HG03280 (cell line): ENCODE measurements around the gene ANAPC2.

Source experiments
- ATAC-seq: cut with Tn5 transposase; IDR thresholded peaks from one replicate; pipeline ENCODE4 v1.9.1; 2021; ENCODE audit warnings: mild to moderate bottlenecking, moderate library complexity; ENCODE audit not compliant: unreplicated experiment

The ANAPC2 gene

DNA sequence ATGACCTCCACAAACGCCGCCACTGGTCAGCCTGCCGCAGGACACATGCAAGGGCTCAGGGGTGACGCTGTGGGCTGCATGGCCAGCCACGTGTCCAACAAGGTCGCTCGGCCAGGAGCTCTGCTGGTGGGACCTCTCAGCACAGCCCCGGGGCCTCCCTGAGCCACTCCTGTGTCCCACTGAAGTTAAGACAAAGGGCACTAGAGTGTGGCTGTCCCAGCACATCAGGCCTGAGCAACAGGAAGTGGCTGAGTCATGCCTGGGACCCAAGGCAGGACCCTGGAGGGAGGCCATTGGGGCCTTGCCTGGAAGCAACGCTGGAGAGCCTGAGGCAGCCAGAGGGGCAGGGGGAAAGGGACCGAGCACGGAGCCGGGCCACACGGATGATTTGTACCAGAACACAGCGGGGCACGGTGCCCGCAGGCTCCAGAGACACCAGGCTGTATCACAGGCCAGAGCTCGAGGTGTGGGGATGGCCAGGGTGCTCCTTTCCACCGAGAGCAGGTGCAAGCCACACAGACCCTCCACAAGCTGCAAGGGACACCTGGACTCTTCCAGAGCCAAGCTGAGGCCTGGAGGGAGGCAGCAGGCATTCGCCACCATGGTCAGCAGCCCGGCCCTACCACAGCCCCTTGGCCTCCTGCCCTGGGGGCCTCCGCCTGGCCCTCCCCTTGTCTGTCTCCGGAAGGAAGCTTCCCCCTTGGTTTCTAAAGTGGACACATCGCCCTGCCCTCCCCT is 10.0 kb downstream of the ANAPC2 start:
- ATAC-seq: no peak

DNA sequence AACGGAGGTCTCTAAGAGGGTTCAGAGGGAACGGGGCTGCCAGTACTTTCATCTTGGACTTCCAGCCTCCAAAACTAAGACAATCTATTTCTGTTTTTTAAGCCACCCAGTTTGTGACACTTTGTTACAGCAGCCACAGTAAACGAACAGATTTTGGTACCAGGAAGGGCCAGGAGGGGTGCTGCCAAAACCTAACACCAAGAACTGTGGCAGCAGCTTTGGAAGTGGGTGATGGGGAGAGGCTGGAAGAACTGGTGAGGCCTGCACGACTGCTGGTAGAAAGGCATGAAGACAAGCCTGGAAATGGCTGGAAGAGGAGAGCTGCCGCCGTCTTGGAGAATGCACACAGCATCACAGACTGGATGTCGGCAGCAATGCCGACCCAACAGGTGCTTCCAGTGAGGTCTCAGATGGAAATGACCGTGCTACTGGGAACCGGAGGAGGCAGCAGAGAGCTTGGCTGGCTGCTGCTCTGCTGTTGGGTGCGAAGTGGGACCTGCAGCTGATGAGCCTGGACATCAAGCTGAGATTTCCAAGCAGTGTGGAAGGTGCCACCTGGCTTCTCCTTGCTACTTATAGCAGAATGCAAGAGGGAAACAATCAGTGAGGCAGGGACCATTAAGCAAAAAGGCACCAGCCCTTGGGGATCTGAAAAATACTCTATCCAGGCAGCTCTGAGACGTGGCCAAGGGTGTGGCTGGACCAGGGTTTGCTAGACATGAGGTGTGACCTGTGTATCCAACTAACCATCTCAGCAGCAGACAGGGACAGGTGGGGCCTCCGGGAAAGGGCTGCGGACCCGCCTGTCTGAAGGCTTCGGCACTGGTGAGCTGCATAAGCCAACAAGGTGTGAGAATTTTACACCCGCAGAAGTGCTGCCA is 11.8 kb downstream of the ANAPC2 start:
- no peak for ATAC-seq

DNA sequence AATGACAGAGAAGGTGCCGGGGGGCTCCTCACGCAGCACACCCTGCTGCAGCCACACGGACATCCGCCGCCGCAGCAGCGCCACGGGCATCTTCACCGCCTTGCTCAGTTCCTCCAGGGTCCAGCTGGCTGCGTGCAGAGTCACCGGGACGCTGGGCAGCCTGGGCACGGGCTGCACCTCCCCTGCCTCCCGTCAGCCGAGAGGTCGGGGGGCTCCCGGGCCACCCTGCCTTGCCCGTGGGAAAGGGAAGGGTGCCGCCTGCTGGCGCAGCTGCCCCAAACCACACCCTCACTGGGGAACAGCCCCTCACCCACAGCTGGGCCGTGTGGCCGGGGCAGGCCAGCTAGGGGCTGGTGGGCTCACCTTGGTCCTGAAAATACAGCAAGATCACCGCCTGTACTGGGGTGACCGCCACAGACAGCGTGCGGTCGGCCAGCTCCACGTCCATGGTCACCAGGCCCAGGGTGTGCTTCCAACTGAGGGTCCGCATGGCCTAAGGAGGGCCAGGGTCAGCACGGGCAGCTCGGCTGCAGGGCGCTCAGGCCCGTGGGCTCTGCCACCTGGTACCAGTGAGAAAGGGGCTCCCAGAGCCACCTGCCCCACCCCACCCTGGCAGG is 12.9 kb downstream of the ANAPC2 start:
- no peak for ATAC-seq

DNA sequence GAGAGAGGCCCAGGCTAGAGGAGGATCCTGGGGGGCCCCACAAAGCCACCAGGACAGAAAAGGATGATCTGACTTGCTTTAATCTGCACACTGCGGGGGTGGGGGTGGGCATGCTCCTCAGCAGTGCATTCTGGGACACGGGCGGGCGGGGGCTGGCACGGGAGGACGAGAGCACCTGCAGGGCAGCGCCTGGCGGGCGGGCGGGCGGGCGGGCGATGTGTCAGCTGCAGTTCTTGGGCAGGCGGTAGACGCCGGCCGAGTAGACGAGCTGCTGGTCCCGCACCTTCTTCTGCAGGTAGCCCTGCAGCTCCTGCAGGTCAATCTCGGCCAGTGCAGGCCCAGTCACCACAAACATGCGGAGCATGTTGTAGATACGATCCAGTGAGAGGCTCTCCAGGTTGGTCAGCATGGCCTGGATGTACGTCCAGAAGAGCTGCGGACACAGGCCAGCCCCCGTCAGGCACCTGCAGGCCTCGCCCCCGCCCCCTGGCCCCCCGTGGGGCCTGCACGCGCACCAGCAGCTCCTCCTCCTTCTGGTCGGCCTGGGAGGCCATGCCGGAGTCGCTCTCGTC is 13.6 kb downstream of the ANAPC2 start:
- no peak for ATAC-seq

DNA sequence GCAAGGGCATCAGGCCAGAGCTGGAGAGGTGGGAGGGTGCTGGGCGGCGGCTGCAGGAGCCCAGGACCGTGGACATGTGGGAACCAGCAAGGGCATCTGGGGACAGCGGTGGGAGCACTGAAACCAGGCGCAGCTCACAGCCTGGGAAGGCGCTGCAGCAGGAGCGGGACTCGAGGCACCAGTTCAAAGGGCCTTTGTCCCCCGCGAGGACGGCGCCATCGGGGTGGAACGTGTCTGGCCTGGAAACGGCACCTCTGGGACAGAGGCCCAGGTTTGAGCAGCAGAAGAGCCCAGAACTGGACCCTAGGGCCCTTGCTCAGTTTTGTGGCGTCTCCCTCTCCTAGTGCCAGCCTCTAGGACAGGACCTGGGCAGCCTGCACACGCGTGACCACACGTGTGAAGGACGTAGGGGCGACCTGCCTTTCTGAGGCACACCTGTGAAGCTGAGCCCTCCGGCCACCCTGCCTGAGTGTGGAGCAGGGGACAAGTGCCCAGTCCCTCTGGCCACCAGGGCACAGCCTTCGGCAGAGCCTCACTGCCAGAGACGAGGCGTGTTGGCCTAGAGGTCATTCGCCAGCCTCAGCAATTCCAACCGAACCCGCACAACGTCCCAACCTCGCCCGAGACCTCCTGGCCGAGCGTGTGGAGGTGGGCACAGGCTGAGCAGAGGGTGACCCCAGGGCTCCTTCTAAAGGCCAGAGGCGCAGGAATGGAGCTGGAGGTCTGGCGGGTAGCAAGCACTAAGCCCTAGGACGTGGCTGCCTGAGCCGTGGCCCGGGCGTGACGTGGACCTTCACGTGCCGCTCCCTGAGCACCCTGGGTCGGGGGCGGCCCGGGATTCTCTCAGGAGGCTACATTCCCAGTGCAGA is 14.3 kb downstream of the ANAPC2 start:
- no peak for ATAC-seq

DNA sequence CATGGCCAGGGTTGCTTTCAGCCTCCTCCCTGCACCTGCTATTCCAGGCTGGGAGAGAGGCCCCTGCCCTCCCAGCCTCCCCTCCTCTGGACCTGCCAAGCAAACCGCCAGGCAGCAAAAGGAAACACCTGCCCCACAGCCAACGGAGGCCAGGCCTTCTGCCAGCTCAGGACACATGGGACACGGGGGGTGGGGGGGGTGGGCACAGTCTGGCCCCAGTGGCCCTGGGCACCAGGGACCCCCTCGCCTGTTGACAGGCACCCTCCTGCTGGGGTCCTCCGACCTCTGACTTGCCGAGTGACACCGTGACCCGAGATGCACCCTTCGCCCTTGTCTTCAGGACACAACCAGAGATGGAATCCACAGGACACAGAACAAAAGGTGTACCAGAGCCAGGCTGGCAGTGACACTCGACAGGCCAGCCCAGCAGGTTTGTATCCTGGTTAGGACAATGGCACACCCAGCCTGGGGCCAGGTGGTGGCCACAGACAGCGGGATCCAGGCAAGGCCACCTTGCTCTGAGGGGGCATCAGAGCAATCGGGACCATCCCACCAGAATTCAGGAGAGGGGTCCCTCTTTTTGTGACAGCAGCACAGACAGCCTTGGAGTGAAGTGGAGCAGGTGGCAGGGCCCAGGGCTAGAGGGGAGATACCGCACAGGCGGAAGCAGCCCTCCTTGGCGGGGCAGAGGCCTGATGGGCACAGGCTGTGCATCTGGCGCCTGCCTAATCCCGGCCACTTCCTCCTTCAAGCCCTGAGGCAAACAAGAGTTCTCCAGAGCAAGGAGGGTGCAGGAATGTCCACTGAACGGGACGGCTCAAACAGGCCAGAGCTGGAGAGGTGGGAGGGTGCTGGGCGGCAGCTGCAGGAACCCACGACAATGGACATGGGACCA is 15.2 kb downstream of the ANAPC2 start:
- ATAC-seq: no peak

DNA sequence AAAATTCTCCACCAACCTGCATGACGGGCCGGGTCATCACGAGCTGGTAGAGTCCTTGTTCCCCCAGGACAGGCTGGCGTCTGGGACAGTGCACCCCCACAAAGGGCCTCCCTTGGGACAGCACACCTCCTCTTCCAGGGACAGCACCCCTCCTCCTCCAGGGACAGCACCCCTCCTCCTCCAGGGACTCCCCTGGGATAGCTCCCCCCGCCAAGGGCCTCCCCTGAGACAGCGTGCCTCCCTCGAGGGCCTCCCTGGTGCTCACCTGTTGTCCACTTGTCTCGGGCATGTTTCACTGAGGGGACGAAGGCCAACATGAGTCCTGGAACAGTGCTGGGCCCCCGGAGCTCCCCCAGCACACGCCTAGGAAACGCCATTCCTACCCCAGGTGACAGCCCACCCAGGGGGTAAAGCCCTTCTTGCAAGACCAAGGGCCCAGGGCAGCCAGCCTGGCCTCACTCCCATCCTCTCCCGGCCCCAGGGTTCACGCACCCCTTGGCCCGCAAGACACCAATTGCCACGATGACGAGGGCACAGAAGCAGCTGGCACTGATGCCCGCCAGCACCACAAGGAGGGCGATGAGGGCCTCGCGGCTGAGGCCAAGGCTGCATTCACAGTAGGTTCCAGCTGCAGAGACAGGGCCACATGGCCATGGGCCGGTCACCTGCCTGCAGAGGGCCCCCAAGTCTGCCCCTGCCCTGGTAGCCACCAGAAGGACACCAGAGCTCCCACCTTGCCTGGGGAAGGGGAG is 17.0 kb downstream of the ANAPC2 start:
- ATAC-seq: no peak

DNA sequence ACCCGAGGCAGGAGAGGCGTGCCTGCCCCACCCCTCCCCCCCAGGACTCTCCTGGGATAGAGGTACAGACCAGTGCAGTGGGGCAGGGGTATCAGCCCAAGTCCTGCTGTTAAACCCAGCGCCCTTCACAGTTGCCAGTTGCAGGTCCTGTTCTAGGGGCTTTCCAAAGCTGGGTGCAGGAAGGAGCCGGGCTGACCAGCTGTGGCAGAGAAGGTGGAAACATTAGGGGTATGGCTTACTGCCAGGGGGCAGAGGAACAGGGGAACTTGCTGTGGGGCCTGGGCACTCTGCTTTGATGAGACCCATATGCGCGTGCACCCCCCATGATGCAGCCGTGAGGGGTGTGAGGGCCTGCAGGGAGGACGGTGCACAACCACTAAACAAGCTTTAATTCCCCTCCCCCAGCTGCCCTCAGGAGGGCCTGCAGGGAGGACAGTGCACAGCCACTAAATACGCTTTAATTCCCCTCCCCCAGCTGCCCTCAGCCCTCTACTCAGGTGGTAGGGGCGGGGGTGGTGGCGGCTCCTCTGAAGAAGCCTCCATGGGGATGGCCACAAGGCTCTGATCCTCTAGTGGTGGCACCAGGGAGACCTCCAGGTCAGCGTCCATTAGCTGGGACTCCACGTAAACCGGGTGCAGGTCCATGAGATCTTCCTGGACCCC is 17.7 kb downstream of the ANAPC2 start:
- no peak for ATAC-seq

DNA sequence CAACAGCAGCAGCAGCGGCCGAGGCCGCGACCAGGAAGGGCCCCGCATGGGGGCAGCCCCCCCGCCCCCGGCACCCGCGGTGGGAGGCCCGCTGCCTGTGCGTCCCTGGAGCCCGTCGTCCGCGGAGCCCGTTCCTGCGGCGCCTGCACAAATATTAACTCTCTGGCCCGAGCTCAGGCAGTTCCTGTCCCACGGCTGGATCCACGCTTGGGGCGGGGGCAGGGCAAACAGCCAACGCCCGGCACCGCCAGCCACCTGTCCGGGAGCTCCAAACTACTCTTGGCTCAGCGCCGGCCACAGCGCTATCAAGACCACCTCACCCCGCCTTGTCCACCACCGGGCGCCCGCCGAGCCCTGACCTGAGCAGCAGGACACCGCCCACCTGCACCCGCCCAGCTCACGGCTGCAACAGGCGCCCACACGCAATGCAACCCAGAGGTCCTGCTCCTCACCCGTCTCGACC is 18.4 kb downstream of the ANAPC2 start, which contains the start of gene LRRC26:
Gene LRRC26 (minus strand): TSS at position 156 of the 463 bp plus-strand sequence. CDS start 108 bp downstream, at position 48.
- no peak for ATAC-seq

DNA sequence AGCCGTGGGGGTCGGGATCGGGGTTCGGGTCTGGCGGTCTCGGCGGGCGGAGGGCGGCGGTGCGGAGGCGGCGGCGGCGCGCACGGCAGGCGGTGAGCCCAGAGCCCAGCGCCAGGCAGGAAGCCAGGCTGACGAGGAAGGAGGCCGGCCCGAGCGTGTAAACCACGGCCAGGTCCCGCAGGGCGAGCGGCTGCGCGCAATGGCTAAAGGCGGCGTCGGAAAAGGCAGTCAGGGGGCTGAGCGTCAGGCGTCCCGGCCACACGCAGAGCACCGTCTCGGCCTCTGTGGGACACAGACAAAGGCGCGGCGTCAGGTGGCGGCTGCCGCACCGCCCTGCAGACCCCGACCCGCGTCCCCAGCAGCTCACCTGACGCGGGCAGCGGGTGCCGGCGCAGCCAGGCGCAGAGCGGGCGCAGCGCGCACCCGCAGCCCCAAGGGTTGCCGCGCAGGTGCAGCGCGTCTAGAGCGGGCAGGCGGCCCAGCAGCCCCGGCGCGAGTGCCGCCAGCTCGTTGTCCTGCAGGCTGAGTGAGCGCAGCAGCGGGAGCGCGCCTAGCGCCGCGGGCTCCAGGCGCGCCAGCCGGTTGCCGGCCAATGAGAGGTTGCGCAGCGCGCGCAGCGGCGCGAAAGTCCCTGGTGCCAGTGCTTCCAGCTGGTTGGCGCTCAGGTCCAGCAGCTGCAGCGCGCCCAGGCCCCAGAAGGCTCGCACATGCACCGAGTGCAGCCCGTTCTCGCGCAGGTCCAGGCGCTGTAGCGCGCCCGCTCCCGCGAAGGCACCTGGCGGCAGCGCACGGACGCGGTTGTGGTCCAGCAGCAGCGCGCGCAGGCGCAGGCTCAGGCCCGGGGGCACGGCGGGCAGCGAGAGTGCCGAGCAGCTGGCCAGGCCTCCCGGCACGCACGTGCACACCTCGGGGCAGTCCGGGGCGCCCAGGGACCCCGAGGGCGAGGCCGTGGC is 19.2 kb downstream of the ANAPC2 start:
- no peak for ATAC-seq

DNA sequence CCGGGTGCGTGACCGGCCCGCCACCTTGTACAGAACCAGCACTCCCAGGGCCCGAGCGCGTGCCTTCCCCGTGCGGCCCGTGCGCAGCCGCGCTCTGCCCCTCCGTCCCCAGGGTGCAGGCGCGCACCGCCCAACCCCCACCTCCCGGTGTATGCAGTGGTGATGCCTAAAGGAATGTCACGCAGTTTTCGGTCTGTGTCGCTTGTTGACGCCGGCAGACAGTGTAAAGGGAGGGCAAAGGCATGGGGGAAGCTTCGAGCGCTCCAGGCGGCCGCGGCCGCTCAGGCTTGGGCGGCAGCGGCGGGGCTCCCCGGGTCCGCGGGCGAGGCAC is 19.8 kb downstream of the ANAPC2 start:
- ATAC-seq: no peak

DNA sequence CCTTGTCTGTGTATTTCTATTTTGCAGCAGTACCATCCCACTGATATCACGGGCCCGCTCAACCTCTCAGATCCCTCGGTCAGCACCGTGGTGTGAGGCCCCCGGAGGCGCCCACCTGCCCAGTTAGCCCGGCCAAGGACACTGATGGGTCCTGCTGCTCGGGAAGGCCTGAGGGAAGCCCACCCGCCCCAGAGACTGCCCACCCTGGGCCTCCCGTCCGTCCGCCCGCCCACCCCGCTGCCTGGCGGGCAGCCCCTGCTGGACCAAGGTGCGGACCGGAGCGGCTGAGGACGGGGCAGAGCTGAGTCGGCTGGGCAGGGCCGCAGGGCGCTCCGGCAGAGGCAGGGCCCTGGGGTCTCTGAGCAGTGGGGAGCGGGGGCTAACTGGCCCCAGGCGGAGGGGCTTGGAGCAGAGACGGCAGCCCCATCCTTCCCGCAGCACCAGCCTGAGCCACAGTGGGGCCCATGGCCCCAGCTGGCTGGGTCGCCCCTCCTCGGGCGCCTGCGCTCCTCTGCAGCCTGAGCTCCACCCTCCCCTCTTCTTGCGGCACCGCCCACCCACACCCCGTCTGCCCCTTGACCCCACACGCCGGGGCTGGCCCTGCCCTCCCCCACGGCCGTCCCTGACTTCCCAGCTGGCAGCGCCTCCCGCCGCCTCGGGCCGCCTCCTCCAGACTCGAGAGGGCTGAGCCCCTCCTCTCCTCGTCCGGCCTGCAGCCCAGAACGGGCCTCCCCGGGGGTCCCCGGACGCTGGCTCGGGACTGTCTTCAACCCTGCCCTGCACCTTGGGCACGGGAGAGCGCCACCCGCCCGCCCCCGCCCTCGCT is 20.4 kb downstream of the ANAPC2 start:
- no peak for ATAC-seq

DNA sequence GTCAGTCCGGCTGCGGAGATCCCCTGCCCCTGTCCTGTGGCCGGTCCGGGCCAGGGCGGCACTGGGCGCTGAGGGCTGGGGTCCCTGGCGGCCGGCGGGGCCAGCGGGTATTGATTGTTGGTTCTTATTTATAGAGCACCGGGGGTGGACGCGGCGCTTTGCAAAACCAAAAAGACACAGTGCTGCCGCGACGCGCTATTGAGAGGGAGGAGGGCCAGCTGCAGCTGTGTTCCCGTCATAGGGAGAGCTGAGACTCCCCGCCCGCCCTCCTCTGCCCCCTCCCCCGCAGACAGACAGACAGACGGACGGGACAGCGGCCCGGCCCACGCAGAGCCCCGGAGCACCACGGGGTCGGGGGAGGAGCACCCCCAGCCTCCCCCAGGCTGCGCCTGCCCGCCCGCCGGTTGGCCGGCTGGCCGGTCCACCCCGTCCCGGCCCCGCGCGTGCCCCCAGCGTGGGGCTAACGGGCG is 21.0 kb downstream of the ANAPC2 start:
- no peak for ATAC-seq

DNA sequence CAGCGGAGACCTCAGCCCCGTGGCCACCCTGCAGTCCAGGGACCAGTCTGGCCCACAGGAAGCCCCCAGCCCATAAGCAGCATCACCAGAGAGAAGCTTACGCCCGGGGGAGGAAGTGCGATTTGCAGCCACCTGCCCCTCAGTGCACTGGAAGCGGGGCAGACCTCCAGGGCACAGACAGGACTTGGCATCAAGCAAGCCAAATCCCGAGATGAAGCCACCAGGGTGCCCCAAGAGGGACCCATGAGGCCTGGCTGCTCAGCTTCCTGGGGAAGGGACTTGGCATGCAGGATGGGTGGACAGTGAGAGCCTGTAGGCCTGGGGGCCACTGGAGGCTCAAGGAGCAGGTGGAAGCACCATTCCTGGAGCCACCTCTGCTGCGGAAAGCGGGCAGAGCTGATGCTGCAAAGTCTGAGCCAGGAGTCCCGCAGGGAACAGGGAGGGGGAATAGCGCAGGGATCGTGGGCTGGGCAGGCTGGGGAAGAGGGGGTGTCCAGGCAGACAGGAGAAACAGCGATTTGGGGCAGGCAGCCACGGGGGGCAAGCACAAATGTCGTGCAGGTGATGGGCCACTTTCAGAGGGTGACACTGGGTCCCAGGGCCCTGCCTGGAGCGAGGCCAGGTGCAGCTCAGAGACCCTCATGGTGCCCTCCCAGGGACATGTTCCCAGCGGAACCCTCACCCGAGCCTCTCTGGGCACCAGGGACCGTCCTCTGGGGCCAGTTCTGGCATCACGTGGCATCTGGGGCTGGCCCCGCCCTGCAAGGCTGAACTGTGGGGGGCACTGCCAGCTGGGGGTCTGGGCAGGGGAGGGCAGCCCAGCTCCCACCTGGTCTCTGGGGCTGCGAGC is 21.8 kb downstream of the ANAPC2 start:
- no peak for ATAC-seq

DNA sequence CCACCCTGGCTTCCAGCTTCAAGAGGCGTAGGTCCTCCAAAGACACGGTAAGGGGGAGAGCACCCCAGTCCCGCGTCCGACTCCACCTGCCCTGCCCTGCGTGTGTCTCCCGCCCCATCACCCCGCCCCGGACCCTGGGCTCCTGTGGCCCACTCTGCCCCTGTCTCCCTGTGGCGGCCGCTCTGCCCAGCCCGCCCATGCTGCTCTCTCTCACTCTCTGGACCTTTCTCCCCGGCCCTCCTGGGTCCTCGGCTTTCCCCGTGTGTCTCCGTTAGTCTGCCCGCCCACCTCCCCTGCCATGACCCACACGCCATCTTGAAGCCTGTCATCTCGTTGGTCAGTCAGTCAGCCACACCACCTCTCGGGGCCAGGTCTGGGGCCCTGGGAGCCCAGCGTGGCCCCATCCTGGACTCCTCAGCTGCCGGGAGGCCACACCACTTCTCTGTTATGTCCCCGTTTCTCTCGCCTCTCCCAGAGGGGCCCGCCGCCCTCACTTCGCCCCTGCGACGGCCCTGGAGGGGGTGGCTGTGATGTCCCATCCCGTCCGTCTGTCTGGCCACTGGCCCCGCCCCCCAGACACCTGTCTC is 23.0 kb downstream of the ANAPC2 start:
- ATAC-seq: no peak
